Neural crest cell (in vitro differentiated cells): ENCODE data around the gene GBE1. TPM values are rescaled to one million over a fixed set of nuclear protein-coding genes. Genes with fewer than 3 reads are reported as not detected.

Source experiments
- DNase-seq: peaks from one replicate; pipeline ENCODE4 v3.0.0; 2021; ENCODE audit warnings: low read depth, mixed read lengths, low spot score
- H3K27ac Mint-ChIP-seq: one replicate; pipeline ENCODE4 v1.8.0; 2021; ENCODE audit warnings: mild to moderate bottlenecking, mixed read lengths; ENCODE audit not compliant: unreplicated experiment
- H3K27me3 Mint-ChIP-seq: 2 replicates; pipeline ENCODE4 v1.8.0; 2021; ENCODE audit warnings: low read depth, mild to moderate bottlenecking, mixed read lengths
- H3K36me3 Mint-ChIP-seq: 2 replicates; pipeline ENCODE4 v1.8.0; 2021; ENCODE audit warnings: low read depth, mild to moderate bottlenecking, mixed read lengths
- H3K4me1 Mint-ChIP-seq: 2 replicates; pipeline ENCODE4 v1.8.0; 2021; ENCODE audit warnings: mixed read lengths
- H3K4me3 Mint-ChIP-seq: one replicate; pipeline ENCODE4 v1.8.0; 2021; ENCODE audit warnings: mild to moderate bottlenecking, mixed read lengths
- H3K9me3 Mint-ChIP-seq: 2 replicates; pipeline ENCODE4 v1.8.0; 2021; ENCODE audit warnings: mixed read lengths
- CTCF ChIP-seq: fragments of 200-600 bp; sonication (generic); conservative IDR thresholded peaks from 2 replicates; pipeline ENCODE4 v1.5.0; 2021; ENCODE audit warnings: antibody characterized with exemption, mild to moderate bottlenecking
- total RNA-seq: library from RNA; stranded (reverse); gene quantifications from 2 replicates; pipeline ENCODE4 v1.2.1, GENCODE V29; 2021

GBE1 gene
- total RNA-seq, 1 donor from 2014 or later: 16.8 TPM

GRCh38 chr3:81580355-81580754 is 181.1 kb downstream of the GBE1 start:
- TF ChIP-seq CTCF: no peak
- no peak for DNase-seq
- Mint-ChIP-seq H3K4me3 (no peak overlapping the region), H3K36me3 (no peaks in the 10 kb centered on the region), H3K4me1 (peaks cover 12% of the 10 kb centered on the region), H3K27me3 (no peaks in the 10 kb centered on the region), H3K9me3 (no peaks in the 10 kb centered on the region), H3K27ac (peak overlapping the region; percentile 36)

GRCh38 chr3:81579744-81580143 is 181.7 kb downstream of the GBE1 start:
- Mint-ChIP-seq H3K9me3 (no peaks in the 10 kb centered on the region), H3K36me3 (no peaks in the 10 kb centered on the region), H3K4me1 (peaks cover 12% of the 10 kb centered on the region), H3K27ac (no peak overlapping the region), H3K27me3 (no peaks in the 10 kb centered on the region), H3K4me3 (no peak overlapping the region)
- DNase-seq: no peak
- TF ChIP-seq CTCF: no peak

- peak overlapping the region; percentile 13 for H3K27ac Mint-ChIP-seq
- peaks cover 2% of the 10 kb centered on the region for H3K36me3 Mint-ChIP-seq
- H3K9me3 Mint-ChIP-seq: peaks cover 2% of the 10 kb centered on the region
- TF ChIP-seq CTCF: no peak
- no peaks in the 10 kb centered on the region for H3K27me3 Mint-ChIP-seq
- DNase-seq: no peak
- no peaks in the 10 kb centered on the region for H3K4me1 Mint-ChIP-seq
- H3K4me3 Mint-ChIP-seq: no peak overlapping the region
Observed at GRCh38 chr3:81572201-81572756, 189.2 kb downstream of the GBE1 start.

GRCh38 chr3:81568378-81568777 is 193.1 kb downstream of the GBE1 start:
- no peak for DNase-seq
- H3K4me3 Mint-ChIP-seq: no peak overlapping the region
- no peak for TF ChIP-seq CTCF
- H3K4me1 Mint-ChIP-seq: no peaks in the 10 kb centered on the region
- H3K27me3 Mint-ChIP-seq: no peaks in the 10 kb centered on the region
- H3K9me3 Mint-ChIP-seq: peaks cover 2% of the 10 kb centered on the region
- H3K27ac Mint-ChIP-seq: no peak overlapping the region
- peaks cover 2% of the 10 kb centered on the region for H3K36me3 Mint-ChIP-seq

GRCh38 chr3:81565041-81565440 is 196.4 kb downstream of the GBE1 start:
- no peak for TF ChIP-seq CTCF
- no peaks in the 10 kb centered on the region for H3K27me3 Mint-ChIP-seq
- H3K4me1 Mint-ChIP-seq: no peaks in the 10 kb centered on the region
- DNase-seq: no peak
- H3K9me3 Mint-ChIP-seq: no peaks in the 10 kb centered on the region
- H3K4me3 Mint-ChIP-seq: no peak overlapping the region
- no peak overlapping the region for H3K27ac Mint-ChIP-seq
- no peaks in the 10 kb centered on the region for H3K36me3 Mint-ChIP-seq
